ENCODE measurements around the gene UBE2E1.

UBE2E1 gene

DNA sequence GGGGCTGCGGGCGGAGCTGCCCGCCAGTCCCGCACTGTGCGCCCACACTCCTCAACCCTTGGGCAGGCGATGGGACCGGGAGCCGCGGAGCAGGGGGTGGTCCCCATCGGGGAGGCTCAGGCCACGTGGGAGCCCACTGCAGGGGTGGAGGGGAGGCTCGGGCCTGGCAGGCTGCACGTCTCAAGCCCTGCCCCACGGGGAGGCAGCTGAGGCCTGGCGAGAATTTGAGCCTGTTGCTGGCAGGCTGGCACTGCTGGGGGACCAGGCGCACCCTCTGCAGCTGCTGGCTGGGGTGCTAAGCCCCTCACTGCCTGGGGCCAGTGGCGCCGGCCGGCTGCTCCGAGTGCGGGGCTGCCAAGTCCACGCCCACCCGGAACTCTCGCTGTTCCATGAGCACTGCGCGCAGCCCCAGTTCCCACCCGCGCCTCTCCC lies 76.7 kb downstream of the UBE2E1 start:
- no peak for DNase-seq (ENCODE audit: low read depth)
- TF ChIP-seq CTCF (IDR thresholded peaks at IDR 0.05; ENCODE audit: low read depth, low read length) (no peak), POLR2A (IDR thresholded peaks at IDR 0.05; ENCODE audit: extremely low read depth, insufficient read length) (no peak), MYC (IDR thresholded peaks at IDR 0.05; ENCODE audit: low read depth, low read length) (no peak)
- TF ChIP-seq, protein P1, sequence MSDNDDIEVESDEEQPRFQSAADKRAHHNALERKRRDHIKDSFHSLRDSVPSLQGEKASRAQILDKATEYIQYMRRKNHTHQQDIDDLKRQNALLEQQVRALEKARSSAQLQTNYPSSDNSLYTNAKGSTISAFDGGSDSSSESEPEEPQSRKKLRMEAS (IDR thresholded peaks at IDR 0.05; ENCODE audit: low read depth, low read length): no peak
- no peak overlapping the region for H3K4me3 ChIP-seq (ENCODE audit: low read depth, low read length)

DNA sequence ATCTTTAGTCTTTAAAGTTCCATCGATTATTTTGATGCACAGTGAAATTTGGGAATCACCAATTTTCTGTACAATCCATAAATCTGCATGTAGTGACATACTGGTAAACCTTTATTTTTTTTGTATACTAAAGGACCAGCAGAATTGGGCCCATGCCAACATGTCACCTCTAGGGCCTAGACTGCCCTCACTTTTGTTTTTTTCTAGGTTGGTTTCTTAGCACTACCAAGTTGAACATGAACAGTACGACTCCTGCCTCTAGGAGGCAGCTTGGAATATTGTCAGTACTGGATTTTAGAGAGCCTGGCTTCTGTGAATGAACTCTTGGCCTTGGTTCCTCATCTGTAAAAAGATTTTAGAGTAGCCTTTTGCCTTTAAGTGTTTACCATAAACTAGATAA lies 78.7 kb downstream of the UBE2E1 start:
- no peak overlapping the region for H3K4me3 ChIP-seq (ENCODE audit: low read depth, low read length)
- peak; percentile 36 for DNase-seq (ENCODE audit: low read depth)
- TF ChIP-seq POLR2A (IDR thresholded peaks at IDR 0.05; ENCODE audit: extremely low read depth, insufficient read length): no peak
- peak; percentile 20 for TF ChIP-seq CTCF (IDR thresholded peaks at IDR 0.05; ENCODE audit: low read depth, low read length)
- no peak for TF ChIP-seq MYC (IDR thresholded peaks at IDR 0.05; ENCODE audit: low read depth, low read length)

DNA sequence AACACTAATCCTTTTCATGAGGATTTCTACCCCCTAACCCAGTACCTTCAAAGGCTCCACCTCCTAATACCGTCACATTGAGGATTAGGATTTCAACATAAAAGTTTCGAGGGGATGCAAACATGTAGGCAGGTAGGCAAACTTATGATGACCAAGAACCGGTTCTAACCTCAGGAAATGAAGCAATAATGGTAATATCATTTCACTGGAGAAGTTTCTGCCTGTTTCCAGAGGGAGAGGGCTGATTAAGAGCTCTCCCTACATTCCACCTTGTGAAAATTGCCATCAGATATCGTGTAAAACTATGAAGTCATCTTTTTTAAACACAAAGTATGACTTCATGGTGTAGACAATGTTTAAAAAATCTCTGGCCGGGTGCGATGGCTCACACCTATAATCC lies 79.5 kb downstream of the UBE2E1 start:
- peak; percentile 28 for DNase-seq (ENCODE audit: low read depth)
- no peak overlapping the region for H3K4me3 ChIP-seq (ENCODE audit: low read depth, low read length)
- no peak for TF ChIP-seq POLR2A (IDR thresholded peaks at IDR 0.05; ENCODE audit: extremely low read depth, insufficient read length)
- no peak for TF ChIP-seq CTCF (IDR thresholded peaks at IDR 0.05; ENCODE audit: low read depth, low read length)
- TF ChIP-seq, protein P1 (IDR thresholded peaks at IDR 0.05; ENCODE audit: low read depth, low read length): no peak
- TF ChIP-seq MYC (IDR thresholded peaks at IDR 0.05; ENCODE audit: low read depth, low read length): no peak

GRCh38 chr3:23886311-23886710 lies 80.6 kb downstream of the UBE2E1 start:
- no peak for DNase-seq (ENCODE audit: low read depth)
- no peak overlapping the region for H3K4me3 ChIP-seq (ENCODE audit: low read depth, low read length)
- TF ChIP-seq CTCF (IDR thresholded peaks at IDR 0.05; ENCODE audit: low read depth, low read length) (no peak), POLR2A (IDR thresholded peaks at IDR 0.05; ENCODE audit: extremely low read depth, insufficient read length) (no peak)
- TF ChIP-seq, protein P1 (IDR thresholded peaks at IDR 0.05; ENCODE audit: low read depth, low read length): no peak

GRCh38 chr3:23888617-23889228 lies 83.0 kb downstream of the UBE2E1 start:
- no peak overlapping the region for H3K4me3 ChIP-seq (ENCODE audit: low read depth, low read length)
- peak; percentile 49 for DNase-seq (ENCODE audit: low read depth)
- TF ChIP-seq, protein P1 (IDR thresholded peaks at IDR 0.05; ENCODE audit: low read depth, low read length): no peak
- TF ChIP-seq MYC (IDR thresholded peaks at IDR 0.05; ENCODE audit: low read depth, low read length): no peak
- TF ChIP-seq POLR2A (IDR thresholded peaks at IDR 0.05; ENCODE audit: extremely low read depth, insufficient read length): no peak
- peak; percentile 51 for TF ChIP-seq CTCF (IDR thresholded peaks at IDR 0.05; ENCODE audit: low read depth, low read length)

GRCh38 chr3:23889386-23889785 lies 83.6 kb downstream of the UBE2E1 start:
- TF ChIP-seq, protein P1 (IDR thresholded peaks at IDR 0.05; ENCODE audit: low read depth, low read length): no peak
- TF ChIP-seq POLR2A (IDR thresholded peaks at IDR 0.05; ENCODE audit: extremely low read depth, insufficient read length) (no peak), MYC (IDR thresholded peaks at IDR 0.05; ENCODE audit: low read depth, low read length) (no peak), CTCF (IDR thresholded peaks at IDR 0.05; ENCODE audit: low read depth, low read length) (no peak)
- DNase-seq (ENCODE audit: low read depth): no peak
- no peak overlapping the region for H3K4me3 ChIP-seq (ENCODE audit: low read depth, low read length)

All from NB4 (cell line).